Mesenchymal stem cell (in vitro differentiated cells and primary cell): ENCODE measurements around the gene ZBTB34.

Source experiments
- DNase-seq: peaks from one replicate; pipeline ENCODE4 v3.0.0-alpha.2; 2013
- H2AFZ ChIP-seq: one replicate; pipeline ENCODE4 v1.6.1; 2013; ENCODE audit warnings: low read depth, mild to moderate bottlenecking, control low read depth, inconsistent platforms, low read length, moderate library complexity
- H2AK5ac ChIP-seq: 2 replicates; pipeline ENCODE4 v1.6.1; 2013; ENCODE audit warnings: low read length, moderate library complexity, mild to moderate bottlenecking, inconsistent platforms; ENCODE audit not compliant: severe bottlenecking
- H2BK120ac ChIP-seq: one replicate; pipeline ENCODE4 v1.6.1; 2013; ENCODE audit warnings: low read depth, mild to moderate bottlenecking, inconsistent platforms, low read length, moderate library complexity
- H2BK12ac ChIP-seq, 2 experiments: one replicate each; pipeline ENCODE4 v1.6.1; 2013; ENCODE audit warnings: inconsistent platforms in 2 of 2, low read length in 2 of 2, mild to moderate bottlenecking in 2 of 2, moderate library complexity in 2 of 2, control low read depth in 1 of 2
- H2BK15ac ChIP-seq: one replicate; pipeline ENCODE4 v1.6.1; 2013; ENCODE audit warnings: mild to moderate bottlenecking, low read depth, inconsistent platforms; ENCODE audit not compliant: poor library complexity, severe bottlenecking
- H2BK5ac ChIP-seq: 2 replicates; pipeline ENCODE4 v1.6.1; 2013; ENCODE audit warnings: low read depth, mild to moderate bottlenecking, low read length, control low read depth, inconsistent platforms; ENCODE audit not compliant: poor library complexity, severe bottlenecking
- H3K14ac ChIP-seq, 2 experiments: one replicate each; pipeline ENCODE4 v1.6.1; 2013; ENCODE audit warnings: inconsistent platforms in 2 of 2, low read length in 2 of 2, control low read depth in 1 of 2, mild to moderate bottlenecking in 1 of 2, moderate library complexity in 1 of 2
- H3K18ac ChIP-seq, 2 experiments: one replicate each; pipeline ENCODE4 v1.6.1; 2013; ENCODE audit warnings: inconsistent platforms in 2 of 2, low read length in 2 of 2, control low read depth in 1 of 2, low read depth in 1 of 2, mild to moderate bottlenecking in 1 of 2
- H3K23ac ChIP-seq, 2 experiments: one replicate each; pipeline ENCODE4 v1.6.1; 2013; ENCODE audit warnings: inconsistent platforms in 2 of 2, low read length in 2 of 2, mild to moderate bottlenecking in 2 of 2, moderate library complexity in 2 of 2, control low read depth in 1 of 2
- H3K27ac ChIP-seq: 2 replicates; pipeline ENCODE4 v1.5.1; 2013; ENCODE audit warnings: mild to moderate bottlenecking, moderate library complexity, low read length, control low read depth, inconsistent platforms; ENCODE audit not compliant: poor library complexity, severe bottlenecking
- H3K27me3 ChIP-seq, 2 experiments: 2 replicates each; pipeline versions ENCODE4 v1.6.1 to v1.7.0; 2013; ENCODE audit warnings: low read length in 2 of 2, mild to moderate bottlenecking in 2 of 2, moderate library complexity in 2 of 2, control low read depth in 1 of 2, inconsistent platforms in 1 of 2; ENCODE audit not compliant: control insufficient read depth in 1 of 2, insufficient read depth in 1 of 2
- H3K36me3 ChIP-seq, 2 experiments: 2 replicates each; pipeline versions ENCODE4 v1.6.1 to v1.7.0; 2013; ENCODE audit warnings: low read length in 2 of 2, control low read depth in 1 of 2, inconsistent platforms in 1 of 2, low read depth in 1 of 2, mild to moderate bottlenecking in 1 of 2; ENCODE audit not compliant: insufficient read depth in 2 of 2, control insufficient read depth in 1 of 2
- H3K4ac ChIP-seq, 2 experiments: one replicate each; pipeline ENCODE4 v1.6.1; 2013; ENCODE audit warnings: inconsistent platforms in 2 of 2, low read length in 2 of 2, mild to moderate bottlenecking in 2 of 2, moderate library complexity in 2 of 2, control low read depth in 1 of 2, low read depth in 1 of 2
- H3K4me1 ChIP-seq: 2 replicates; pipeline ENCODE4 v1.6.1; 2013; ENCODE audit warnings: low read depth, low read length, control low read depth; ENCODE audit not compliant: control insufficient read depth, insufficient read depth
- H3K4me2 ChIP-seq: 2 replicates; pipeline ENCODE4 v1.6.1; 2013; ENCODE audit warnings: low read length, mild to moderate bottlenecking, inconsistent platforms; ENCODE audit not compliant: poor library complexity, severe bottlenecking
- H3K4me3 ChIP-seq, 2 experiments: 2 replicates each; pipeline versions ENCODE4 v1.5.1 to v1.7.0; 2013; ENCODE audit warnings: low read length in 2 of 2, mild to moderate bottlenecking in 2 of 2, control low read depth in 1 of 2, low read depth in 1 of 2; ENCODE audit not compliant: insufficient read depth in 1 of 2
- H3K79me1 ChIP-seq: replicated peaks from 2 replicates; pipeline ENCODE4 v1.6.1; 2013; ENCODE audit warnings: mild to moderate bottlenecking, control low read depth, low read length, inconsistent platforms; ENCODE audit not compliant: poor library complexity, severe bottlenecking
- H3K9ac ChIP-seq: 2 replicates; pipeline ENCODE4 v1.7.0; 2013; ENCODE audit warnings: mild to moderate bottlenecking, low read length, moderate library complexity
- H3K9me3 ChIP-seq: 2 replicates; pipeline ENCODE4 v1.7.0; 2013; ENCODE audit warnings: mild to moderate bottlenecking, low read length; ENCODE audit not compliant: control insufficient read depth
- H4K8ac ChIP-seq: one replicate; pipeline ENCODE4 v1.6.1; 2013; ENCODE audit warnings: inconsistent platforms, mild to moderate bottlenecking, low read length, moderate library complexity
- H4K91ac ChIP-seq: one replicate; pipeline ENCODE4 v1.6.1; 2013; ENCODE audit warnings: mild to moderate bottlenecking, low read length, inconsistent platforms
- WGBS: methylation state at CpG from one replicate; pipeline ENCODE4 v1.1.7; 2013; ENCODE audit warnings: mixed read lengths; 5-methylcytosine and 5-hydroxymethylcytosine counted together

Gene ZBTB34

GRCh38 chr9:126869368-126869767, 8.9 kb downstream of the ZBTB34 start:
- WGBS, result 99% methylated on average over 7 of the region's 7 CpGs
- Histone ChIP-seq H3K18ac (no peak overlapping the region), H3K14ac (no peak overlapping the region), H3K4me1 (peaks cover 4% of the 10 kb centered on the region), H2BK12ac (no peak overlapping the region), H3K4me3 (no peak overlapping the region), H3K36me3 (peaks cover 19 to 43% of the 10 kb centered on the region in 2 experiments), H2BK120ac (no peak overlapping the region), H3K27me3 (no peaks in the 10 kb centered on the region), H3K79me1 (peaks cover 25% of the 10 kb centered on the region), H4K8ac (no peak overlapping the region), H2BK15ac (no peak overlapping the region), H3K4me2 (no peak overlapping the region), H2BK5ac (no peak overlapping the region), H3K9ac (no peak overlapping the region), H3K23ac (peak overlapping the region in 1 of 2 experiments; percentile 2), H4K91ac (no peak overlapping the region), H3K4ac (no peak overlapping the region), H2AFZ (no peak overlapping the region), H3K27ac (no peak overlapping the region), H2AK5ac (no peak overlapping the region), H3K9me3 (no peaks in the 10 kb centered on the region)
- DNase-seq, result no peak

GRCh38 chr9:126872516-126872915, 12.1 kb downstream of the ZBTB34 start:
- Histone ChIP-seq H3K18ac (no peak overlapping the region), H3K4ac (no peak overlapping the region), H3K79me1 (peaks cover 17% of the 10 kb centered on the region), H2AK5ac (no peak overlapping the region), H2BK5ac (no peak overlapping the region), H3K27ac (no peak overlapping the region), H4K8ac (no peak overlapping the region), H3K4me2 (no peak overlapping the region), H2BK15ac (no peak overlapping the region), H4K91ac (no peak overlapping the region), H3K4me3 (no peak overlapping the region), H3K14ac (no peak overlapping the region), H2AFZ (no peak overlapping the region), H2BK120ac (no peak overlapping the region), H3K9me3 (no peaks in the 10 kb centered on the region), H3K4me1 (peaks cover 4% of the 10 kb centered on the region), H3K9ac (no peak overlapping the region), H3K27me3 (no peaks in the 10 kb centered on the region), H2BK12ac (no peak overlapping the region), H3K36me3 (peaks cover 12 to 16% of the 10 kb centered on the region in 2 experiments), H3K23ac (no peak overlapping the region)
- DNase-seq, result no peak
- 100% methylated on average over 4 of the region's 4 CpGs for WGBS

- Histone ChIP-seq H3K27me3 (no peaks in the 10 kb centered on the region), H2BK5ac (no peak overlapping the region), H2BK12ac (no peak overlapping the region), H3K79me1 (peaks cover 14% of the 10 kb centered on the region), H2BK120ac (no peak overlapping the region), H3K14ac (no peak overlapping the region), H2AFZ (no peak overlapping the region), H3K23ac (no peak overlapping the region), H3K4me2 (no peak overlapping the region), H4K91ac (no peak overlapping the region), H3K9ac (no peak overlapping the region), H3K4me1 (peaks cover 2% of the 10 kb centered on the region), H4K8ac (no peak overlapping the region), H3K36me3 (peaks cover 6 to 14% of the 10 kb centered on the region in 2 experiments), H3K4me3 (no peak overlapping the region), H3K27ac (no peak overlapping the region), H3K9me3 (no peaks in the 10 kb centered on the region), H3K18ac (no peak overlapping the region), H3K4ac (no peak overlapping the region), H2AK5ac (no peak overlapping the region), H2BK15ac (no peak overlapping the region)
- WGBS, result 88% methylated on average over 8 of the region's 9 CpGs
- no peak for DNase-seq
These were observed 14.3 kb downstream of the ZBTB34 start for GRCh38 chr9:126874546-126875314.

GRCh38 chr9:126875756-126876510, 15.5 kb downstream of the ZBTB34 start:
- no peak overlapping the region for H3K14ac ChIP-seq
- no peak overlapping the region for H3K4me2 ChIP-seq
- H4K8ac ChIP-seq, result no peak overlapping the region
- peaks cover 18 to 26% of the 10 kb centered on the region in 2 experiments for H3K36me3 ChIP-seq
- H3K9me3 ChIP-seq, result no peaks in the 10 kb centered on the region
- H3K4me3 ChIP-seq, result no peak overlapping the region
- no peak overlapping the region for H2BK5ac ChIP-seq
- no peak overlapping the region for H2BK15ac ChIP-seq
- H3K23ac ChIP-seq, result no peak overlapping the region
- H2AFZ ChIP-seq, result no peak overlapping the region
- H3K4me1 ChIP-seq, result no peaks in the 10 kb centered on the region
- H4K91ac ChIP-seq, result no peak overlapping the region
- no peak overlapping the region for H3K9ac ChIP-seq
- no peak overlapping the region for H3K27ac ChIP-seq
- no peak overlapping the region for H3K18ac ChIP-seq
- no peak overlapping the region for H3K4ac ChIP-seq
- H2BK12ac ChIP-seq, result no peak overlapping the region
- DNase-seq, result peak; percentile 14
- no peaks in the 10 kb centered on the region for H3K27me3 ChIP-seq
- WGBS, result 82% methylated on average over 2 of the region's 4 CpGs
- peaks cover 25% of the 10 kb centered on the region for H3K79me1 ChIP-seq
- H2AK5ac ChIP-seq, result no peak overlapping the region
- no peak overlapping the region for H2BK120ac ChIP-seq
